Stimulated activated CD8-positive, alpha-beta memory T cell treated with anti-CD3 and anti-CD28 coated beads, Interleukin-4, amount 100 ng/mL, for 4 hours (primary cell): ENCODE measurements around the gene DNM2.
A peak's percentile ranks its signal among the peaks of the same experiment; 100 is the strongest.
"Not testable (repeated sequence)": the region's sequence is repeated elsewhere in the genome, so short reads cannot be mapped to it uniquely, and the experiment has no call there.

Source experiments
- DNase-seq, 2 donors: peaks; one replicate each; pipeline ENCODE4 v3.0.0-alpha.2; 2020; ENCODE audit warnings: low read depth in 2 of 2, low spot score in 1 of 2

Gene DNM2

DNA sequence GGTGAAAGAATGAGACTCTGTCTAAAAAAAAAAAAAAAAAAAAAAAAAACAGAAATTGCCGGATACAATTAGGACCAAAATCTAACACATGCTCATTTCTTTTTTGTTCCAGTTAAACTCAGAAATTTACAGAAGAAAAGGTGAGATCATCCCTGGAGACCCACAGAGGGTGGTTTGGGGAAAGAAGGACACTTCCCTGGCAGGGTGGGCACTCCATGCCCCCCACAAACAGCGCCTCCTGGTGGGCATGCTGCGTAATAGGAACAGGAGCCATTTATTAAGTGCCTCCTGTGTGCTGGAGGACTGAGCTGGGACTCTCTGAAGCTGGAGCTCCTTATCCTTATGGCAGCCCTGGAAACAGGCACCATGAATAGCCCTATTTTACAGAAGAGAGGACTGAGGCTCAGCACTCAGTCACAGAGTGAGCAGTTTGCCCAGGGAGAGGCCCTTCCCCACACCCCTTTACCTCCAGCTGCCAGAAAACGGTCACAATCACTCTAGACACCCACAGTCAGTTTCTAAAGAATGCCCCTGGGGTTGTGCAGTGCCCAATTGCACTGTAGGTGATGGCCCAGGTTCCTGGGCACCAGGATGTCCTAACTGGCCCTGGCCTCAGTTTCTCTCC lies 140.4 kb downstream of the DNM2 start:
- no peak for DNase-seq

DNA sequence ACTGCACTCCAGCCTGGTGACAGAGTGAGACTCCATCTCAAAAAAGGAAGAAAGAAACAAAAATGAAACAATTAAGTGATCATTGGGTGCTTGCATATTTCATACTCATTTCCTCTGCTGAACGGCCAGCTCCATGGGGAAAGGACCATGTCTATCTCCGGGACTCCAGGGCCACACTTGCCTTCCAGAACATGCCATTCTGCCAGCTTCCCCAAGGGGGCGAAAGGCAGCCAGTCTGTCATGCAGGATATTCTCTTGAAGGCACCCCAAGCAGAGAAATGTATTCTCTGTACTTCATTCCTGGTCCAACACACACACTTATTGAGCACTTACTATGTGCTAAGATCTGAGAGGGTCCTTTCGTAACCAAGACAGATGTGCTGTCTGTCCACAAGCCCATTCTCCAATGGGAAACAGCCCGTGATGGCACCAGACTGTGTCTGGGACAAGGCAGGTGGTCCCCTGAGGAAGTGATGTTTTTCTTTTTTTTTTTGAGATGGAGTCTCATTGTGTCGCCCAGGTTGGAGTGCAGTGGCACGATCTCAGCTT lies 143.3 kb downstream of the DNM2 start:
- no peak for DNase-seq

DNA sequence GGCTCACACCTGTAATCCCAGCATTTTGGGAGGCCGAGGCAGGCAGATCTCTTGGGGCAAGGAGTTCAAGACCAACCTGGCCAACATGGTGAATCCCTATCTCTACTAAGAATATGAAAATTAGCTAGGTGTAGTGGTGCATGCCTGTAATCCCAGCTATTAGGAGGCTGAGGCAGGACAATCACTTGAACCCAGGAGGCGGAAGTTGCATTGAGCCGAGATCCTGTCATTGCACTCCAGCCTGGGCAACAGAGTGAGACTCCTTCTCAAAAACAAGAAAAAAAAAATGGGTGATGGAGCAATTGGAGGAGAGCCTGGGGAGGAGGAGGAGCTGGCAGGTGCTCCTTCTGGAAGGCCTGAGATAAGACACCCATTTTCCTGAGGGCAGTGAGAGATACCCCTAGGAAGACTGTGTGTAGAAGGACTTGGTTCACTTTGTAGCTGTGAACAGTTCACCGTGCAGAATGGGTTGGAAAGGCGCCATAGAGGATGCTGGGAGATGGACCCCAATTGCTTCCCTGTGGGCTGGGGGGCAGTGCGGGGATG lies 144.8 kb downstream of the DNM2 start:
- no peak for DNase-seq

DNA sequence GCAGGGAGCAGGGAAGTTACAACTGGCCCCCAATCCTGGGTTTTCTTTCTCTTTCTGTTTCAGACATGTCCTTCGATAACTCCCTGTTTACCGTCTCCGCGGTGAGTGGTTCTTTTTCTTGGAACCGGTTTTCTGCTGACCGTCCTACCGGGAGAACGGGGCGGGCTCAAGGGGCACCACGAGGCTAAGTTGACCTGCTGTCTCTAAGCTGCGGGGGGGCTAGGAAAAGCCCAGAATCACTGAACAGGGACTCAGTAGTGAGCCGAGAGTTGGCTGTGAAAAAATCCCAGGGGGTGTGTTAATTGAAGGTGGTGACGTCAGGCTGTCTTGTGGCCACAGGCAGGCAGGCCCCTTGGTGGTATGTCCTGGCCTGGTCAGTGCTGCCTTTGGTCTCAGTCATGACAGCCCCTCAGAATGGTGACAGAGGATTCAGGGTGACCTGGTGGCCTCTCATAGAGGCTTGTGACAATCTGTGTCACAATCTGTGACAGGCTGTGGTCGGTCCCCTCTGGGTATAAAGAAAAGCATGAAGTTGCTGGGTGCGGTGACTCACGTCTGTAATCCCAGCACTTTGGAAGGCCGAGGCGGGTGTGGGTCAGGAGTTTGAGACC lies 145.3 kb downstream of the DNM2 start:
- no peak for DNase-seq

DNA sequence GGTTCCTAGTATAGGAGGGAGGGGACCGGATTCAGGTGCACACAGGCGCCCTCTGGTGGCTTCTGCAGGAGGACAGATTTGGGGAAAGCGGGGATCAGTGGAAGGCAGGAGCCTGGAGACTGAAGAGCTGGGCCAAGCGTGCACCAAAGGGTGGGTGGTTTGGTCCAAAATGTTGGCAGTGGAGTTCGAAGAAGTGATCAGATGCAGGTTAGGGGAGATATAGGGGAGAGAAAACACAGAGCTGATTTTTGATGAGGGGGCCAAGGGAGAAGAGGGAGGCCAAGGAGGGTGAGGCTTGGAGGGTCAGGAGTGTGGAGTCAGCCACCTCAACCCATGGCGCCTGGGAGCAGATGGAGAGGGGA lies 146.6 kb downstream of the DNM2 start:
- peak; percentile 58 to 60 for DNase-seq

DNA sequence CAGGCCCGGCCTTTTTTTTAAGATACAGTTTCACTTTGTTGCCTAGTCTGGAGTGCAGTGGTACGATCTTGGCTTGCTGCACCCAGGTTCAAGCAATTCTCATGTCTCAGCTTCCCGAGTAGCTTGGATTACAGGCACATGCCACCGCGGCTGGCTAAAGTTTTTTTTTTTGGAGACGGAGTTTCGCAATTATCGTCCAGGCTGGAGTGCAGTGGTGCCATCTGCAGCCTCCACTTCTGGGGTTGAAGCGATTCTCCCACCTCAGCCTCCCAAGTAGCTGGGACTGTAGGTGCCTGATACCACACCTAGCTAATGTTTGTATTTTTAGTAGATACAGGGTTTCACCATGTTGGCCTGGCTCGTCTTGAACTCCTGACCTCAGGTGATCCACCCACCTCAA lies 148.6 kb downstream of the DNM2 start:
- no peak for DNase-seq

DNA sequence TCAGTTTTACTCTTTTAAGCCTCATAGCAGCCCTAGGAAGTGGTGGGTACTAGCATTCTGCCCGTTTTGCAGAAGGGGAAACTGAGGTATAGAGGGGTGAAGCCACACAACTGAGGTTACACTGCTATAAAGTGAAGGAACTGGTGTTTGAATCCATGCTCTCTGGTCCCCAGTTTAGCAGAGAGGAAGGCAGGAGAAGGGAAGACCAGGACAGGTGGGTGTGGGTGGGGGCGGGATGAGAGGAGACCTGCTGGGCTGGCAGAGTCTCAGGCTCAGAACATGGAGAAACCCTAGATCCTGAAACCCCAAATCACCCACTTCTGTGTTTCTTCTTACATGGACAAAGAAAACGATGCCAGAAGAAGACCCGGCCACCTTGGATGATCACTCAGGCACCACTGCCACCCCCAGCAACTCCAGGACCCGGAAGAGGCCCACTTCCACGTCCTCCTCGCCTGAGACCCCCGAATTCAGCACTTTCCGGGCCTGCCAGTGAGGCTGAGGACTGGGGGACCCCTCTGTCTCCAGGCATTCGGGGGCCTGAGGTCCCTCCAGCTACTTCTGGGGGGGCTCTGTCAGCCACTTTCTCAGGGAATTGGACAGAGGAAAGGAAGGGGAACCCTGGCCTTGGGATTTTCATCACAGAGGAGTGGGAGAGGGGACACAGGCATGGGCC lies 151.1 kb downstream of the DNM2 start:
- DNase-seq: no peak

DNA sequence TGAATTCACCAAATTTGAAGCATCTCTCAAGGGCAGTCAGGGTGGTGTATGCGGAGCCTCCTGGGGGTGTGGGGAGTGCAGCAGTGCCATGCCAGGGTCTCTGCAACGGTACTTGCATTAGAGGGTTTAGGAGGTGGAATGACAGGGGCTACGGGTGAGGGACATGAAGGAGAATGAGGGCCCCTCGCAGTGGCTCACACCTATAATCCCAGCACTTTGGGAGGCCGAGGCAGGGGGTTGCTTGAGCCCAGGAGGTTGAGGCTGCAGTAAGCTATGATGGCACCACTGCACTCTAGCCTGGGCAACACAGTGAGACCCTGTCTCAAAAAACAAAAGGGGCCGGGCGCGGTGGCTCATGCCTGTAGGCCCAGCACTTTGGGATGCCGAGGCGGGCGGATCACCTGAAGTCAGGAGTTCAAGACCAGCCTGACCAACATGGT lies 152.0 kb downstream of the DNM2 start:
- not testable (repeated sequence) for DNase-seq

DNA sequence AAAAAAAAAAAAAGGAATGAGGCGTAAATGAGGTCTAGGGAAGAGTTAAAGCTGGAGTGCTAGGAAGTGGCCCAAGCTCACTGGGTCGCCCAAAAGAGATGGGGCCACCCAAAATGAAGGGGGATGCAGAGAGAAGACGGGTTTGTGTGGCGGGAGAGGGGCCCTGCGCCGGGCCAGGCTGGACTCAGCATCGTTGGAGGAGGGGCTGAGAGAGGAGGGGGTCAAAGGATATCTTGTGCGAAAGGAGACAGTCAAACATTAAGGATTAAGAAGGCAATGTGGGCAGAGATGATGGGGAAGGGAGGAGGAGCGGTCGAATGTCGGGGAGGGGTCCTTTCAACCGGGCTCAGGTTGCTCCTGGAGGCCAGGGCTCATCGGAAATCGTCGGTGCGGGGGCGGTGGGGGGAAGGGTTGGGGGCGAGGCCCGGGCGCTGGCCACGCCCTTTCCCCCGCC lies 152.6 kb downstream of the DNM2 start:
- no peak for DNase-seq

DNA sequence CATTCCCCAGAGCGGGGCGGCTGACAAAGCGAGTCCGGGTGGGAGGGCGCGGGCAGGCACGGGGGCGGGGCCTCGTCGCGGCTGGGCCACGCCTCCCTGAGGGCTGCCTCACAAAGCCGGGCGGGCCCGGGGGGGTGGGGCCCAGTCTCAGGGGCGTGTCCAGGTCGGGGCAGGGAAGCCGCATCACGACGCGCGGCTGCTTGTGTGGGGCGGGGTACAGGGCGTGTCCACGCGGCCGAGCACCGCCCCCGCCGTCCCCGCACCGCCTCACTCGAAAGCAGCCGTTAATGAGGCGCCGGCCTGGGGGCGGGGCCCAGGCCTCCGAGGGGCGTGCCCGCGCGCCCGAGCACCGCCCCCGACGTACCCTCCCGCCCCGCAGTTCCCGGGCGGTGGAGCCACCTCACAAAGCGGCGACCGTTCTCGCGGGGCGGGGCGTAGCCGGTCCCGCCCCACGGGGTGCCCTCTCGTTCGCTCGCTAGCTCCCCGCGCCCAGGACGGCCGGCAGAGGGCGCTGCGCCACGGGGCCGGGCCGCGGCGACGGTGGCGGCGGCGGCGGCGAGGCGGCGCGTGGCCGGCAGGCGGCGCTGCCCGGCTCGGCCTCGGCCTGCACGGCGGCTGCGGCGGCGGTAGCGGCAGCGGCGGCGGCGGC lies 153.2 kb downstream of the DNM2 start, which contains the start of gene CARM1:
Gene CARM1, plus strand, starts transcription at position 599 of the 649 bp plus-strand sequence. CDS start 150 bp downstream, outside the sequence.
- peak; percentile 98 for DNase-seq

DNA sequence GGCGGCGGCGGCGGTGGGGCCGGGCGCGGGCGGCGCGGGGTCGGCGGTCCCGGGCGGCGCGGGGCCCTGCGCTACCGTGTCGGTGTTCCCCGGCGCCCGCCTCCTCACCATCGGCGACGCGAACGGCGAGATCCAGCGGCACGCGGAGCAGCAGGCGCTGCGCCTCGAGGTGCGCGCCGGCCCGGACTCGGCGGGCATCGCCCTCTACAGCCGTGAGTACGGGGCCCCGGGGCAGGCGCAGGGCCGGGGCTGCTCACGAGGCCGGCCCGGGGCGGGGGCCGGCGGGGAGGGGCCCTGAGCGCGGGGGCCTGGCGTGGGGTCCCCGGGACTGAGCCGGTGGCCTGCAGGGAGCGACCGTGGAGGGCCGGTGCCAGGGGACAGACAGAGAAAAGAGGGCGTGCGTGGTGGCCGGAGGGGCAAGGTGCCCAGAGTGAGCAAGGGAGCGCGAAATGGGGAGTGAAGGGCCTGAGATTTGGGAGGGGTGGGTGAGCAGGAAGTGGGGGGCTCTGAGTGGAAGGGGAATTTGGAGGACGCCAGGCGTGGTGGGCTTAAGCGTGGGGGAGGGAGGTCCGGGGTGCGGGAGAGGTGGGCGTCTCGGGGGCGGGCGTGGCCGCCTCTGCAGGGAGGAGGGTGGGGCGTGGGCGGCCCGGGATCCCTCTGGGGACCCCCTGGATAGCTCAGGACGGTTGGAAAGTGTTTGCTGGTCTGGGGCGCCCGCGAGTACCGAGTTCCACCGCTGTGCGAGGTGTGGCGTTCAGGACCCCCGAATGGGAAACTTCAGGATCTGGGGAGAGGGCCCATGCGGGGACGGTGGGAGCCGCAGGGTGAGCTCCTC lies 154.0 kb downstream of the DNM2 start:
- no peak for DNase-seq

DNA sequence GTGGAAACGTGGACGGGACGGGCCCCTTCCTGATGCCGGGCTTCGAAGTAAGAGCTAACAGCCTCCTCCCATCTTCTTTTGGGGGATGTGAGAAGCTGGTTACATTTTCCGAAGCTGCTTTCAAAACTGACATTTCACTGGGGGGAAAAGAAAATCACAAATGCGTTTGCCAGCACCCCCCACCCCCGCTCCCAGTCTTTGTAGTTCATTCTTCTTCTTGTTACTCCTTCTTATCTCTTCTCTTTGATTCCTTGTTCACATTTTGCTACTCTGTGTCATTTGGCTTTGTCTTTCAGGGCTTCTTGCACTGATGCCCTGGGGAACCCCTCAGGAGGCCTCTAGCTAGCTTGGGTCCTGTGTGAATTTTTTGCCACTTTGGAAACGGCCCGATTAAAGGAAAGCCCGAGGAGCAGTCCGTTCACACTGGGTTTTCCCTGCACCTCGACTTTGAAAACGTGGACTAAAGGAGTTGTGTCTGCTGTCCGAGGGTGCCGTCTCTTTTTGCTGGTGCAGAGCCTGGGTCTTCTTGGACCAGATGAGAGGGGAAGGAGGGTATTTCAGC lies 154.7 kb downstream of the DNM2 start:
- DNase-seq: peak in 1 of 2 donors; percentile 18

DNA sequence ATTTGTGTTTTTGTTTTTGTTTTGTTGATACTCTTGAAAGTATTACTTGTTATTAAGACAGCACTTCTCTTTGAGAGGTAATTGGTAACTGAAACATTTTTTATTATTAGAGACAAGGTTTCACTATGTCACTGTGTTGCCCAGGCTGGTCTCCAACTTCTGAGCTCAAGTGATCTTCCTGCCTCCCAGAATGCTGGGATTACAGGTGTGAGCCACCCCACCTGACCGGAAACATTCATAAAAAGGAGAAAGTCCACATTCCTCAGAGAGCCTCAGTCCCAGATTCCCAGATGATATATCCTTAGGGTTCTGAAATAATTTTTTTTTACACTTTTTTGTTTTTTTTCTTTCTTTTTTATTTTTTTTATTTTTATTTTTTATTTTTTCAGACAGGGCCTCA lies 156.1 kb downstream of the DNM2 start:
- no peak for DNase-seq

DNA sequence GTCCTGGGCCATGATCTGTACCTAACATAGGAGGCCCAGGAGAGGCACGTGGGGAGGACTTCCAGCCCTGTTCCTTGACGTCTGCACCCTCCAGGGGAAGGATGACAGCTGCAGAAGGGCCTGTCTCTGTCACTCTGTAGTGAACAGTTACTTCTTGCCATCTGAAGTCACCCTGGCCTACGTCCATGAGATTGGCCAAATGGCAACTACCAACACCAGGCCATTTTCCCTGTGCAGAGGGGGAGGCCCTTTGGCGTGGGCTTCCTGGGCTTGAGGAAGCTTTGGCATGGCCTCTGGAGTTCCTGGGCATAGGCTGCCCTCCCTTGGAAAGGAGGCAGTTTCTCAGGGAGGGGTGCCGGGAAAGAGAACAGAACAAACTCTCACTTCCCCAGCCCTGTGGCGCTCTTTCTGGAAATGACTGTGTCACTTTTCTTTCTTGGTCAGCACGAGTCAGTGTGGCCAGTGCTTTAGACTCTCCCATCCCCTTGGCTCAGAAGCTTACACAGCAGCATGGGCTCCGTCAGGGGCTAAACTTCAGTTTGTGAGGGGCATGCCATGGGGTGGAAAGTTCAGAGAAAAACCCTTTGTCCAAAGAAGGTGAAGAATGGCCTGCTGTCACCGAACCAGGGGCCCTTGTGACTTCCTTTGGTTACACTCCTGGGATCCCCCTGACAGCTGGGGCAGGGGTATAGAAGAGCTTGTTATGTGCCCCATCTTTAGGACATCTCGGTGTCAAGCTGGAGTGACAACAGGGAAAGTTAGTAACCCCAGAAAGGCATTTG lies 158.8 kb downstream of the DNM2 start:
- DNase-seq: no peak

DNA sequence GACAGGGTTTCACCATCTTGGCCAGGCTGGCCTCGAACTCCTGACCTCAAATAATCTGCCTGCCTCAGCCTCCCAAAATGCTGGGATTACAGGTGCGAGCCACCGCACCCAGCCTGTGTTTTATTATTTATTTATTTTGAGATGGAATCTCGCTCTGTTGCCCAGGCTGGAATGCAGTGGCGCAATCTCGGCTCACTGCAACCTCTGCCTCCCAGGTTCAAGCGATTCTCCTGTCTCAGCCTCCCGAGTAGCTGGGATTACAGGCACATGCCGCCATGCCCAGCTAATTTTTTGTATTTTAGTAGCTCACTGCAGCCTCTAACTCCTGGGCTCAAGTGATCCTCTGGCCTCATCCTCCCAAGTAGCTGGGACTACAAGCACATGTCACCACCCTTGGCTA lies 159.7 kb downstream of the DNM2 start:
- DNase-seq: not testable (repeated sequence)

DNA sequence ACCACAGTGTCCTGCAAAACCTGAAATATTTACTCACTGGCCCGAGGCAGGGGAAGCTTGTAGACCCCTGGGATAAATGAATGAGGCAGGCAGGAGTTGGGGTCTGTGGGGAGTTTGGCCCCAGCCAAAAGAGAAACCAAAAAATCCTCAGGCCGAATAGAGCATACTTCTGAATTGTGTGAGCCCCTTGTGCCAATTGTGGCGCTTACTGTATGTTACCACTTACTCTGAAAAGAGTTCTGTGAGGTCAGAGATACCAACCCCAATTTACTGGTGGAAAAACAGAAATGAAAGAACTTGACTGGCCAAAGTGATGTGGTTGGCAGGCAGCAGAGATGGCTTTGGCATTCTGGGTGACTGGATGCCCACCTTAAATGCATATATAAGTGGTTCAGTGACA lies 160.4 kb downstream of the DNM2 start:
- DNase-seq: no peak
